Chondrocyte (in vitro differentiated cells): Measurements from ENCODE around the gene SAE1. TPM values are rescaled to one million over a fixed set of nuclear protein-coding genes. Genes with fewer than 3 reads are reported as not detected.
A peak's percentile ranks its signal among the peaks of the same experiment; 100 is the strongest.

Experiments used
- DNase-seq: peaks from one replicate; pipeline ENCODE4 v3.0.0; 2021; ENCODE audit warnings: mixed read lengths, low spot score
- H3K27ac Mint-ChIP-seq: one replicate; pipeline ENCODE4 v1.8.0; 2021; ENCODE audit warnings: mild to moderate bottlenecking, moderate library complexity, mixed read lengths; ENCODE audit not compliant: unreplicated experiment
- H3K27me3 Mint-ChIP-seq: 2 replicates; pipeline ENCODE4 v1.8.0; 2021; ENCODE audit warnings: low read depth, mixed read lengths
- H3K36me3 Mint-ChIP-seq: 2 replicates; pipeline ENCODE4 v1.8.0; 2021; ENCODE audit warnings: low read depth, mixed read lengths
- H3K4me1 Mint-ChIP-seq: 2 replicates; pipeline ENCODE4 v1.8.0; 2021; ENCODE audit warnings: low read depth, mild to moderate bottlenecking, mixed read lengths
- H3K4me3 Mint-ChIP-seq: one replicate; pipeline ENCODE4 v1.8.0; 2021; ENCODE audit warnings: mild to moderate bottlenecking, moderate library complexity, mixed read lengths; ENCODE audit not compliant: unreplicated experiment
- H3K9me3 Mint-ChIP-seq: 2 replicates; pipeline ENCODE4 v1.8.0; 2021; ENCODE audit warnings: low read depth, mixed read lengths
- CTCF ChIP-seq: fragments of 200-600 bp; sonication (generic); IDR thresholded peaks from 2 replicates; pipeline ENCODE4 v1.5.0; 2021; ENCODE audit warnings: antibody characterized with exemption, mild to moderate bottlenecking, moderate library complexity
- total RNA-seq: library from RNA; stranded (reverse); gene quantifications from 3 replicates; pipeline ENCODE4 v1.2.1, GENCODE V29; 2021

The SAE1 gene
- total RNA-seq, 1 donor from 2014 or later: 91.2 TPM

GRCh38 chr19:47225746-47226425, 95.3 kb downstream of the SAE1 start:
- H3K27me3 Mint-ChIP-seq: no peaks in the 10 kb centered on the region

GRCh38 chr19:47226426-47227351, 96.1 kb downstream of the SAE1 start:
- TF ChIP-seq CTCF: peak; percentile 19
- peak overlapping the region; percentile 80 for H3K4me3 Mint-ChIP-seq
- no peaks in the 10 kb centered on the region for H3K9me3 Mint-ChIP-seq
- H3K27ac Mint-ChIP-seq: peak overlapping the region; percentile 96
- H3K4me1 Mint-ChIP-seq: peaks cover 24% of the 10 kb centered on the region
- peaks cover 7% of the 10 kb centered on the region for H3K36me3 Mint-ChIP-seq
- H3K27me3 Mint-ChIP-seq: no peaks in the 10 kb centered on the region
- no peak for DNase-seq

More at GRCh38 chr19:47225746-47226425, 95.3 kb downstream of the SAE1 start:
- Mint-ChIP-seq H3K27ac (peak overlapping the region; percentile 96), H3K36me3 (peaks cover 10% of the 10 kb centered on the region), H3K4me1 (peaks cover 20% of the 10 kb centered on the region), H3K9me3 (no peaks in the 10 kb centered on the region), H3K4me3 (peak overlapping the region; percentile 80)
- no peak for DNase-seq
- TF ChIP-seq CTCF: peak; percentile 72

- no peaks in the 10 kb centered on the region for H3K9me3 Mint-ChIP-seq
- H3K4me3 Mint-ChIP-seq: peak overlapping the region; percentile 80
These were observed 96.9 kb downstream of the SAE1 start for GRCh38 chr19:47227352-47228167.

GRCh38 chr19:47228168-47228936, 97.7 kb downstream of the SAE1 start:
- peaks cover 36% of the 10 kb centered on the region for H3K4me1 Mint-ChIP-seq
- peaks cover 5% of the 10 kb centered on the region for H3K36me3 Mint-ChIP-seq
- no peak for DNase-seq
- H3K27me3 Mint-ChIP-seq: no peaks in the 10 kb centered on the region
- peak overlapping the region; percentile 96 for H3K27ac Mint-ChIP-seq
- H3K4me3 Mint-ChIP-seq: no peak overlapping the region
- TF ChIP-seq CTCF: no peak
- H3K9me3 Mint-ChIP-seq: no peaks in the 10 kb centered on the region

More at GRCh38 chr19:47227352-47228167, 96.9 kb downstream of the SAE1 start:
- peaks cover 32% of the 10 kb centered on the region for H3K4me1 Mint-ChIP-seq
- no peaks in the 10 kb centered on the region for H3K27me3 Mint-ChIP-seq
- peak overlapping the region; percentile 96 for H3K27ac Mint-ChIP-seq
- DNase-seq: no peak
- H3K36me3 Mint-ChIP-seq: peaks cover 5% of the 10 kb centered on the region
- no peak for TF ChIP-seq CTCF
